SIG-M5 (cell line): ENCODE data around the gene TCP1.
"Not testable (repeated sequence)": the region's sequence is repeated elsewhere in the genome, so short reads cannot be mapped to it uniquely, and the experiment has no call there.

Experiments used
- DNase-seq: peaks from one replicate; lab custom pipeline; 2025; lab: John Stamatoyannopoulos, UW

Gene TCP1

GRCh38 chr6:159733395-159733794 is 56.0 kb downstream of the TCP1 start:
- DNase-seq: not testable (repeated sequence)

GRCh38 chr6:159732550-159732949 is 56.9 kb downstream of the TCP1 start:
- DNase-seq: not testable (repeated sequence)

GRCh38 chr6:159730332-159730676 is 59.1 kb downstream of the TCP1 start:
- DNase-seq: no peak

- no peak for DNase-seq
These were observed 59.6 kb downstream of the TCP1 start for GRCh38 chr6:159729598-159730331.

- no peak for DNase-seq
These were observed 60.9 kb downstream of the TCP1 start for GRCh38 chr6:159728531-159728964.
